GM18873 (cell line): ENCODE measurements around the gene GCSH.

ENCODE experiments used
- ATAC-seq: cut with Tn5 transposase; IDR thresholded peaks from one replicate; pipeline ENCODE4 v1.9.1; 2021; ENCODE audit warnings: mild to moderate bottlenecking, moderate library complexity, moderate number of reproducible peaks; ENCODE audit not compliant: unreplicated experiment, low FRiP score

Gene GCSH

DNA sequence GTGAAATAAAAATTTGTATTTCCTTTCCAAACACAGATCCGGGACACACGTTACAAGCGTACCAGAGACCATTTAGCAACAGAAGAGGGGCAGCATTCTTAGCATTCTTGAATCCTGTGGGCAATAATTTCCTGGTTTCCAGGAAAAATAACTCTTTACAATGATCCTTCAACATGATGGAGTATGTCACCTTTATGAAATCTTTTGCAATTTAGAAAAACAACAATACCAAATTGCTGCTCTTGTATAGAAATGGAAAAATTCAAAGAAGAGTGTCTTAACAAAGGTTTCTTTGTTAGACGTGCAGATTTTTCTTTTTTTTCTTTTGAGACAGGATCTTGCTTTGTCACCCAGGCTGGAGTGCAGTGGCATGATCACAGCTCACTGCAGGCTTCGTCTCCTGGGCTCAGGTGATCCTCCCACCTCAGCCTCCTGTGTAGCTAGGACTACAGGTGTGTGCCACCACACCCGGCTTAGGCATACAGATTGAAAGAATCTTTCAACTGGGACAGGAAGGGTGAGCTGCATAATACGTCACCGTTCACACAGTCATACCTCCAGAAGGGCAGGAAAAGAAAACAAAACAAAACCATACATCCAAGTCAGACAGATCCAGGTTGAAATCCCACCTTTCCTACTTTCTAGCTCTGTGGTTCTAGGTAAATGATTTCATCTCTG lies 10.8 kb upstream of the GCSH start:
- ATAC-seq: no peak

- no peak for ATAC-seq
Measured at GRCh38 chr16:81105946-81106345, 9.8 kb upstream of the GCSH start.

DNA sequence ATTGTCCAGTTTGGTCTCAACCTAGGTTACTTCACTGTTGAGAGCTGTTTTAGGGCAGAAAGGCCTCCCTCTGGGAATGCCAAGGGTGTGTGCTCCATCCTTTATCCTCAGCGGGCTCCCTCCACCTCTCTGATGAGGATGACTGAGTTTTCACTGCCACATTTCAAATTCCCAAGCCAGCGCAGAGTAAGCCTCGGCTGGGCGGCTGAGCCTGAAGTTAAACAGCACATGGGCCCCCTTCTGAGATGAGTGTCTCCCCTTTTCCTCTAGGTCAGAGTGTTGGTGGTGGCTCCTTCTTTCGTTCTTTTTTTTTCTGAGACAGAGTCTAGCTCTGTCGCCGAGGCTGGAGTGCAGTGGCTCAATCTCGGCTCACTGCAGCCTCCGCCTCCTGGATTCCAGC lies 5.5 kb upstream of the GCSH start:
- ATAC-seq: no peak

DNA sequence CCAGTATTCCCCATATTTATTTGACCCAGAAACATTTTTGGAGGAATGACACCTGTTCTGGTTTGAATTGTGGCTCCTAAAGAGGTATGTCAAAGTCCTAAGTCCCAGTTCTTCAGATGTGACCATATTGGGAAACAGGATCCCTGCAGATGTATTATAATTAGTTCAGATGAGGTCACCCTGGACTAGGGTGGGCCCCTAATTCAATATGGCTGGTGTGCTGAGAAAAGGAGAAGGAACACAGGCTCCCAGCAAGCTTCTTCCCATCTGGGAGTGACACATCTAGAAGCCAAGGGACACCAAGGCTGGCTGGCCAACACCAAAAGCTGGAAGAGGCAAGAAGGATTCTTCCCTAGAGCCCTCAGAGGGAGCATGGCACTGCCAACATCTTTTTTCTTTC lies 3.8 kb upstream of the GCSH start:
- ATAC-seq: no peak

GRCh38 chr16:81097230-81097629 lies 1.0 kb upstream of the GCSH start:
- ATAC-seq: no peak

DNA sequence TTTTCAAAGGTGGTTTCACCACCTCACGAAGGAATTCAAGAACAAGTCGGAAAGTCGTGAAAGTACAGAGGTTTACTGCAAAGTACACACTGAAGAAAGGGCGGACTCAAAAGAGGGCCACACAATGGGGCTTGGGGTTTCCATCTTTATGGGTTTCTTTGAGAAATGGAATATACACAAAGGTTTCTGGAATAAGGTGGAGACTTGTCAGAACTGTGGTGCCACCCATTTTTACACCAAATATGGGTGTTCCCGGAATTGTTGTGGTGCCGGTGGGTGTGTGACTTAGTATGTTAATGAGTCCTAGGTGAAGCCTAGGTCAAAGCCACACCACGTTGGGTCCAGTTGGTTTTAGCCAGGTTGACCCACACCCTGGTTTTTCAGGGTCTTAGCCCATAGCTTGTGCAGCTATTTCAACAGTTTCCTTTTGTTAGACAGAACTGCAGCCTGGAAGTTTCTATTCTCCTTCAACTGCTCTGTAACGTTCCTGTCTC lies 567 bp upstream of the GCSH start:
- ATAC-seq: no peak

GRCh38 chr16:81095653-81095952 lies 592 bp downstream of the GCSH start:
- ATAC-seq: peak; percentile 1

DNA sequence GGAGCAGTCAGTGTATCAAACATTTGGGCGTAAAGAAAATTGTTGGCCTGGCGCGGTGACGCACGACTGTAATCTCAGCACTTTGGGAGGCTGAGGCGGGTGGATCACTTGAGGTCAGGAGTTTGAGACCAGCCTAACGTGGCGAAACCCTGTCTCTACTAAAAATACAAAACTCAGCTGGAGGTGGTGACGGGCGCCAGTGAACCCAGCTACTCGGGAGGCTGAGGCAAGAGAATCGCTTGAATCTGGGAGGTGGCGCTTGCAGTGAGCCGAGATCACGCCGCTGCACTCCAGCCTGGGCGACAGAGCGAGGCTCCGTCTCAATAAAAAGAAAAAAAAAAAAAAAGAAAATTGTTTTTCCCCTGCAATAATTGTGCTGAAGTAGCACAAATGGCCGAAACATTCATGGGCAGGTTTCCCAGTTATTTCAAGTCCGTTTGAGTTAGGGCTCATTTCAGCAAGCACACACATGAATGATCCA lies 1.4 kb downstream of the GCSH start:
- ATAC-seq: no peak

DNA sequence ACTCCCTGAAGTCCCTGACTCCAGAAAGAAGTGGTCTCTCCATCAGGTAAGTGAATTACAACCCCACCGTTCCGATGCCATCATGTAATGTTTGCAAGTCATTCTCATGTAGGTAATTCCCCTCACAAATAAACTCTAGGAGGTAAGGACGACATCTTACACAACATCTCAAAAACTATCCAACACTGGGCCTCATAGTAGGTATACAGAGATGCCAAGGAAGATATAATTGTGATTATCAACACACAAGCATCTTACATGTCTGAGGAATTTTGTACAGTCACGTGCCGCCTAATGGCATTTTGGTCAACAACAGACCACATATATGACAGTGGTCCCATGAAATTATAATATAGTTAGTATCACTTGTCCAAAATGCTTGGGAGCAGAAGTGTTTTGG lies 7.4 kb downstream of the GCSH start:
- ATAC-seq: no peak

DNA sequence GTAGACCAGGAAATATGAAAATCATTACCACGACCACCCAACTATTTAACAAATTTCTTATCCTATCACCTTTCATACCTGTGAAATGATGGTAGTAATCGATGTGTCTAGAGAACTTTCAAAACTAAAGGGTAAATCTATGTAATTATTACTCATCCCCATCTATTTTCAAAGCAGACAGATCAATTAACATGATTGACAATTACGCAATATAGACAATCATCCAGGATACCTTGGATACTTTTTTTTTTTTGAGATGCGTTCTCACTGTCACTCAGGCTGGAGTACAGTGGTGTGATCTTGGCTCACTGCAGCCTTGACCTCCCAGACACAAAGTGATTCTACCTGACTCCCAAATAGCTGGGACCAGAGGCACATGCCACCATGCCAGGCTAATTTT lies 15.2 kb downstream of the GCSH start:
- ATAC-seq: no peak

DNA sequence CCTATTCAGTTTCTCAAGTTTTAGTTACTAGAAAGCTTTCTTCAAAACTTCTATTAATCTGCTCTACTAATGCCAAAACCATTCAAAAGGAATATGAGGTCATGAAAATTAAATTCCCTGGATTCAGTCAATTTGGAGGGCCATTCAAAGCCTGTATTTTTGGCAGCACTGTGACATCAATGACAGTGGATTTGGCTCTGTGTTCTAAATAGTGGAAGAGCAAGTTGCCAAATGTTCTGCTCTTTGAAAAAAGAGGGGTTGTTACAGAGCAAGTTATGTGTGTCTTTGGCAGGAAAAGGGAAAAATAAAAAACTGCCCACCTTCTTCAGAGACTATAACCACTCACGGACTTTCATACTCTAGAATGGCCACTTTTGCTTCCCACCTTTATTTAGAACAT lies 16.0 kb downstream of the GCSH start:
- no peak for ATAC-seq

- peak; percentile 95 for ATAC-seq
Measured at GRCh38 chr16:81077076-81077940, 18.9 kb downstream of the GCSH start, which contains the start of gene C16orf46. Gene C16orf46, minus strand, starts transcription at chr16:81077238. Its CDS starts 13,283 bp downstream, at chr16:81063955.

DNA sequence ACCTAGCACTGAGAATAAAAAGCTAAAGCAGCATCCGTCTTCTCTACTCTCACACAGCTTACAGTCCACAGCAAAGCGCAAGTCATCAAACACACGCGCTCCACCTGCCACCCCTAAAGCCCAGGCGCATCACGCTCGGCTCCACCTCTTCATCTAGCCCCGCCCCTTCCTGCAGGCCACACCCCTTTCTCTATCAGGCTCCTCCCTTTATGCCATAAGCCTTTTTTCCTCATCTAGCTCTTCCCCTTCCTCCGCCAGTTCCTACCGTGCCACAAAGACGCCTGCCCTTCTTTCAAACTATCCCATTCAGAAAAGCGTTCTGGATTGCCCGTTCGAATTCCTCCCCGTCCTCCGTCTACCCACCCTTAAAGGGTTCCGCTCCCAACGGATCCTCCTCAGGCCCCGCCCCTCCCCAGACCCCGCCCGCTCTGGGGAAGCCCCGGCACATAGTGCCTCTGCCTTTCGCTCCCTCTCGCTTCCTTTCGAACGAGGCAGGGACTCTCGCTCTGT lies 19.6 kb downstream of the GCSH start:
- ATAC-seq: peak; percentile 66

DNA sequence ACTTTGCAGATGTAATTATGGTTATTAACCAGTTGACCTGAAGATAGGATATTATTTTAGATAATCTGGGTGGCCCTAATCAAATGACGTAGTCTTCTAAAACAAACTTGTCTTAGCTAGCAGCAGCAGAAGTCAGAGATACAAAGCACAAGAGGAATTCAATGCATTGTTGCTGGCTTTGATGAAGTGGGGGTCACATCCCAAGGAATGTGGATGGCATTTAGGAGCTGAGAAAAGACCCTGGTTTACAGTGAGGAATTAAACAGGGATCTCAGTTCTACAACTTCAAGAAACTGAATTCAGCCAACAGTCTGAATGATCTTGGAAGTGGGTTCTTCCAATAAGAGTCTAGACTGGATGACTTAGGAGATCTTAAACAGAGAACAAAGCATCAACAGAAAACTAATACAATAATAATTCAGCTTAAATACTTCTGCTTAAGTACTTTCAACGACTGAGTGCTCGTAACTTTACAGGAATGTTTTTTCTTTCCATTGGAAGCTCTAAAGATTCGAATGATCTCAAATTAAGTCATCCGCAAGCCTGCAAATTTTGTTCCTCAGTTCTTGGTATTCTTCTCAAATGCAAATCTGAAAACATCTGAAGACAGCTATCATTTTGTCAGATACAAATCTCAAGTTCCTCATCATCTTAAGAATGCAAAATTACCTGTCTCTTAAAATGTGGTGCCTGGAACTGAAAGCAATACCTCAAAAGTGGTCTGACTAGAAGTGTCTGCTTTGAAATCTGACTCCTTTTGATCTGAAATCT lies 22.4 kb downstream of the GCSH start:
- ATAC-seq: no peak

DNA sequence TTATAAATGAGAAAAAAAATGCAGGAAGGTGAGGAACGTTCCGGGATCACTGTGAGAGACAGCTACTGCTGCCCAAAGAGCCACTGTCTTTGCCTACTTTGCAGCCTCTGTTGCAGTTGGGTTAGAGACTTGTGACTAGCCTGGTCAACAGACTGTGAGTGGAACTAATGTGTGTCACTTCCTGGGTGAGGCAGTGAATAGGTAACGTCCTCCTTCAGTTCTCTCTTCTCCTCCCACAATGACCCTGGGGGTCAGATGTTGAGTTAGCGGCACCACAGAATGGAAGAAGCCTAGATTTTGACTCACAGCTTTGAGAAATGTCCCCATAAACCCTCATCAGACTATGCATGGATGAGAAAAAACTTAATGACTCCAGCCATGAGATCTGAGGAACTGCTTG lies 24.4 kb downstream of the GCSH start:
- no peak for ATAC-seq

- no peak for ATAC-seq
Measured at GRCh38 chr16:81070979-81071378, 25.2 kb downstream of the GCSH start.

- ATAC-seq: no peak
Measured at GRCh38 chr16:81069063-81069462, 27.1 kb downstream of the GCSH start.

DNA sequence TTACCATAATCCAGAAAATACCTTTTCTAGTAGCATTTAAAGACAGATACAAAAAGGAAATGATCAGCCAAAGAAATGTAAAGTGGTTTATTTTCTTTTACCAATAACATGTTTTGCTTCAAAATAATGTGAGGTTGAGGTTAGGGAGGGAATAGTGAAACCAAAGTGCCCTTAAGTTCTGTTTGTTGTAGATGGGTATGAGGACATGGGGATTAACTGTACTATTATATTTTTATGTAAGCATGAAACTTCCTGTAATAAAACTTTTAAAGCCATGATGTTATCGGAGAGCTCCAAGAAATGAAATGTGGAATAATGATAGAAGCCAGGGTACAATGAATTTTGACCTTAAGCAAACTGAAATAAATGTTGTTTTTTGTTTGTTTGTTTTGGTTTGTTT lies 29.0 kb downstream of the GCSH start:
- no peak for ATAC-seq

DNA sequence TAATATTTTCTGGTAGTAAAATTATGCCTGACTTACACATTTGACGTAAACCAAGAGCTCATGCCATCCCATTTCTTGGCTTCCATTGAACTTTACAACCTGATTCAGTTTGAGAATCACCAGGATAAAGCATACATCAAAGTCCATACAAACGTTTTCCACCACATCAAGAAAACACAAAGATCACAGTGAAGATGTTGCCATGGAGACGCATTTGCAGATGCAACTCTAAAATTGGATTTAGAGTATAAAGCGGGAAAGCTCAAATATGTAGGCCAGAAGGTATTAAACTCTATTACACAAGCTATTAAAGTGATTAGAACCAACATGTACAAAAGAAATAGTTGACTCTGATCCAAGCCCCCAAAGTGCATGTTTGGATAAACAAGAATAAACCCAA lies 29.5 kb downstream of the GCSH start:
- ATAC-seq: no peak

DNA sequence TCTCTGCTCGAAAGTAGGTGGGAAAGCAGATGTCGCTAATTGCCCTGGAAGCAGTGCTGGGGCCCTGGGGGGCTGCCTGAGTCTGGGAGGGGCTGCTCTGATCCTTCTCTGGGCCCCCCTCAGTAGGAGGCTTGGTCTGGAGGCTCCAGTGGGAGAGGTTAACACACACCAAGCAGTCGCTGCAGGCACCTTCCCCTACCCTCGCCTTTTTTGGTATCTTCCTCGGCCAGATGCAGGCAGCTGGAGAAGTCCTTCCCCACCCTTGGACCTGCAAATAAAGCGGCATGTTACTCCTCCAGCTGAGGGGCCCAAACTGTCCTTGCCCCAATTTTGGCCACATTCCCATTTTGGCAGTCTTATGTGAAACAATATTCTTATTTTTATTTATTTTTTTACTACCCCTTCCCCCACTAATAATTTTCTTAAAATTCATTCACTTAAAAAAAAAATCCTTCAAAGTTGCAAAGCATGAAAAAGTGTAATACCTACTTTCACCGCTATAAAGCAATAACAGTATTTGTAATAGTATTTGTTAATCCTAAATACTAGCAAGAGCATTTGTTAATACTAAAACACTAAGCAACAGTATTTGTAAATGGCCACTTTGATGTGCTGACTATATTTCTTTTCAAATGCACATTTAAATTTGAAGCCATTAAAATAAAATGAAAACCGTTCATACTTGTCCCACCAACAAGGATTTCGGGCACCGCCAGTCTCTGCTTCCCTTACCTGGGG lies 34.2 kb downstream of the GCSH start:
- no peak for ATAC-seq
